ENCODE measurements around the gene TSLP. TPM values are rescaled to one million over a fixed set of nuclear protein-coding genes. Genes with fewer than 3 reads are reported as not detected.

Gene TSLP
- total RNA-seq, 4 donors from 2014 or later = 1.8 TPM; not detected in 3

DNA sequence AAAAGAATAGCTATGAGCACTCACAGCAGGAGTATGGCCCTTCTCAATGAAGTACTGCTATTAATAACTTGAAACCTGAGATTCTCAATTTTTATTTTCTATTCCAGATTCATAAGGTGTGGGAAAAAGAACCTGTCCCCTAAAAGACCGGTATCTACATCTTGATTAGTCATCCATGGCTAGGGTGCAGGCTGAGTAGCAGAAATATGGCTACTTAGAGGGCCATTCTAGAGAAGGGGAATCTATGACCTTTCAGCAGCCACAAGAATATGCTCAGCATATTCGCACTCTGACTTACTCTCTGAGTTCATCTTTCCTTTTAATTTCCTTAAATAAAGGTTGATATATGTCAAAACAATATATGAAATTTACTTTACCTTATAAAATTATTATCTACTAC, 48.3 kb downstream of the TSLP start:
- peaks cover 0 to 76% (median 0%) of the 10 kb centered on the region in 3 donors for H3K36me3 ChIP-seq
- no peak for TF ChIP-seq EP300 (IDR thresholded peaks at IDR 0.05)
- TF ChIP-seq, protein P1, sequence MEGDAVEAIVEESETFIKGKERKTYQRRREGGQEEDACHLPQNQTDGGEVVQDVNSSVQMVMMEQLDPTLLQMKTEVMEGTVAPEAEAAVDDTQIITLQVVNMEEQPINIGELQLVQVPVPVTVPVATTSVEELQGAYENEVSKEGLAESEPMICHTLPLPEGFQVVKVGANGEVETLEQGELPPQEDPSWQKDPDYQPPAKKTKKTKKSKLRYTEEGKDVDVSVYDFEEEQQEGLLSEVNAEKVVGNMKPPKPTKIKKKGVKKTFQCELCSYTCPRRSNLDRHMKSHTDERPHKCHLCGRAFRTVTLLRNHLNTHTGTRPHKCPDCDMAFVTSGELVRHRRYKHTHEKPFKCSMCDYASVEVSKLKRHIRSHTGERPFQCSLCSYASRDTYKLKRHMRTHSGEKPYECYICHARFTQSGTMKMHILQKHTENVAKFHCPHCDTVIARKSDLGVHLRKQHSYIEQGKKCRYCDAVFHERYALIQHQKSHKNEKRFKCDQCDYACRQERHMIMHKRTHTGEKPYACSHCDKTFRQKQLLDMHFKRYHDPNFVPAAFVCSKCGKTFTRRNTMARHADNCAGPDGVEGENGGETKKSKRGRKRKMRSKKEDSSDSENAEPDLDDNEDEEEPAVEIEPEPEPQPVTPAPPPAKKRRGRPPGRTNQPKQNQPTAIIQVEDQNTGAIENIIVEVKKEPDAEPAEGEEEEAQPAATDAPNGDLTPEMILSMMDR (IDR thresholded peaks at IDR 0.05) = no peak
- no peak for TF ChIP-seq POLR2A (IDR thresholded peaks at IDR 0.05)
- H3K9me3 ChIP-seq = no peaks in the 10 kb centered on the region
- no peaks in the 10 kb centered on the region for H3K4me1 ChIP-seq
- no peak overlapping the region for H3K4me3 ChIP-seq
- WGBS, 2 donors = 90 to 93% methylated on average over 2 of the region's 2 CpGs
- H3K27ac ChIP-seq = no peak overlapping the region
- DNase-seq (ENCODE audit: low spot score in 2 of 2) = no peak
- no peaks in the 10 kb centered on the region for H3K27me3 ChIP-seq

GRCh38 chr5:111120911-111121310, 49.4 kb downstream of the TSLP start:
- Histone ChIP-seq H3K27me3 (no peaks in the 10 kb centered on the region), H3K36me3 (peaks cover 0 to 81% (median 0%) of the 10 kb centered on the region in 3 donors), H3K4me3 (no peak overlapping the region), H3K27ac (no peak overlapping the region), H3K9me3 (no peaks in the 10 kb centered on the region), H3K4me1 (no peaks in the 10 kb centered on the region)
- TF ChIP-seq, protein P1 (IDR thresholded peaks at IDR 0.05) = no peak
- no peak for TF ChIP-seq EP300 (IDR thresholded peaks at IDR 0.05)
- no peak for TF ChIP-seq POLR2A (IDR thresholded peaks at IDR 0.05)
- DNase-seq (ENCODE audit: low spot score in 2 of 2) = no peak
- 85 to 90% methylated on average over 2 of the region's 2 CpGs for WGBS, 2 donors

DNA sequence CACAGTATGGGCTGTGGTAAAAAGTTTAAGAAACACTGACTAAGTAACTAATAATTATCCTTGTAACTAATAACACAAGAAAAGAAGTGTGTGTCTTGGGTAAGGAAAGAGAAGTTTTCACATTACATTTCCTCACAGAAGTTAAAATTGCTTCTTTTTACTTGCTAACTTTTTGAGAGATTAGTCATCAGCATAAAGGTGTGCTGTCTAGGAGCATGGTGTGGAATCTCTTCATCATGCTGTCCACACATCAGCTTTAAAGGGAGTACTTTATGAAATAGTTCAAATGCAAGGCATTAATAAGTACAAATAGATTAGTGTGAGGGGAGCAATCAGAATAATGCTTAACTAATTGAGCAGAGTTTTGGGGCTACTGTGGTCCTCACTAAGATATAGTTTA, 50.4 kb downstream of the TSLP start:
- Histone ChIP-seq H3K27ac (no peak overlapping the region), H3K4me3 (no peak overlapping the region), H3K4me1 (no peaks in the 10 kb centered on the region), H3K9me3 (no peaks in the 10 kb centered on the region), H3K36me3 (peaks cover 0 to 84% (median 0%) of the 10 kb centered on the region in 3 donors), H3K27me3 (no peaks in the 10 kb centered on the region)
- DNase-seq (ENCODE audit: low spot score in 2 of 2) = no peak
- TF ChIP-seq EP300 (IDR thresholded peaks at IDR 0.05) = no peak

DNA sequence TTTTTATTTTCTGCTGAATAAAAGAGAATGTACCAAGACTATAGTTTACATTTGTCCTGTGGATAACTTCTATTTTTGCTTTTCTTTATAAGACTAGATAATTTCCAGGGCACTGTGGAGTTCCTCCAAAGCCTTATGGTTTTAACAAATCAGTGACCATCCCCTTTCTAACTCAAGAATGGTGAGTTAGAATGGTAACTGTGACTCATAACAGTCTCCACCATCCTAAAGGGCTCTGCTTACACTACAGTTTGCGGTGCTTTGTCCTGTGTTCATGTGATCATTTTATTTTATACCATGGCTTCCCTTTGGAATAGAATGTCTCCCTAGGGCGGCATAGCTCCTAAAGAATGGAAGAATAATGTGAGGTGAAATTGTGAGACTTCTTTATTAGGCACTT, 50.9 kb downstream of the TSLP start:
- Histone ChIP-seq H3K27ac (no peak overlapping the region), H3K4me1 (no peaks in the 10 kb centered on the region), H3K27me3 (no peaks in the 10 kb centered on the region), H3K36me3 (peaks cover 0 to 84% (median 0%) of the 10 kb centered on the region in 3 donors), H3K4me3 (no peak overlapping the region), H3K9me3 (no peaks in the 10 kb centered on the region)
- DNase-seq (ENCODE audit: low spot score in 2 of 2) = no peak
- TF ChIP-seq, protein P1 (IDR thresholded peaks at IDR 0.05) = no peak
- 62 to 72% methylated on average over 2 of the region's 2 CpGs for WGBS, 2 donors

DNA sequence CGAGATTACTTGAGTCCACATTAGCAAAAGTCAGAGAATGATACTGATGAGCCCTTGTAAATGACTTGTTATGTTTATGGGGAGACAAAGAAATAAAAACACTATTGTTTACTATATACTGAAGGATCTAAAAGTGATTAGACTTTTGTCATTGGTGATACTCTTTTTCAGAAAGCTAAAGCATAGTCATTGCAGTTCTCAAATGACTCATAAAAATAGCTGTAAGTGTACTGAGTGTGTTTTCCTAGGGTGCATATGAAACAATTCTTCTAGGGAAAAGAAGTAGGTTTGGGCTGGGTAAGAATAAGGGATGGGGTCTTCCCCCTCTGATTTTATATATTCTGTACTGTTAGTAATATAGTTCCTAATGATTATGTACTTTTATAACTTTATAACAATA, 53.3 kb downstream of the TSLP start:
- Histone ChIP-seq H3K27ac (no peak overlapping the region), H3K27me3 (no peaks in the 10 kb centered on the region), H3K4me3 (no peak overlapping the region), H3K36me3 (peaks cover 0 to 73% (median 0%) of the 10 kb centered on the region in 3 donors), H3K9me3 (no peaks in the 10 kb centered on the region), H3K4me1 (no peaks in the 10 kb centered on the region)
- TF ChIP-seq, protein P1 (IDR thresholded peaks at IDR 0.05) = no peak
- TF ChIP-seq POLR2A (IDR thresholded peaks at IDR 0.05) (no peak), EP300 (IDR thresholded peaks at IDR 0.05) (no peak)
- 83 to 90% methylated on average over 1 of the region's 1 CpG for WGBS, 2 donors
- no peak for DNase-seq (ENCODE audit: low spot score in 2 of 2)

GRCh38 chr5:111126896-111127295, 55.4 kb downstream of the TSLP start:
- no peak overlapping the region for H3K4me3 ChIP-seq
- no peaks in the 10 kb centered on the region for H3K27me3 ChIP-seq
- H3K27ac ChIP-seq = no peak overlapping the region
- H3K36me3 ChIP-seq = peaks cover 0 to 52% (median 0%) of the 10 kb centered on the region in 3 donors
- H3K4me1 ChIP-seq = peaks cover 0 to 4% (median 0%) of the 10 kb centered on the region in 4 donors
- WGBS, 2 donors = 93 to 94% methylated on average over 3 of the region's 3 CpGs
- no peaks in the 10 kb centered on the region for H3K9me3 ChIP-seq
- TF ChIP-seq EP300 (IDR thresholded peaks at IDR 0.05) (no peak), POLR2A (IDR thresholded peaks at IDR 0.05) (no peak)
- TF ChIP-seq, protein P1 (IDR thresholded peaks at IDR 0.05) = no peak
- DNase-seq (ENCODE audit: low spot score in 2 of 2) = no peak
